Brain microvascular endothelial cell (primary cell): ENCODE measurements around the gene LAMB3.
"Not testable (repeated sequence)": the region's sequence is repeated elsewhere in the genome, so short reads cannot be mapped to it uniquely, and the experiment has no call there.

Experiments used
- DNase-seq: peaks from one replicate; pipeline ENCODE4 v3.0.0-alpha.2; 2020
- H3K27ac ChIP-seq: fragments of 250-450 bp; sonication (Bioruptor Pico); 2 replicates; pipeline ENCODE4 v1.5.1; 2020; ENCODE audit warnings: mild to moderate bottlenecking, moderate library complexity
- H3K27me3 ChIP-seq: fragments of 250-450 bp; sonication (Bioruptor Pico); replicated peaks from 2 replicates; pipeline ENCODE4 v1.5.1; 2020; ENCODE audit warnings: mild to moderate bottlenecking
- H3K36me3 ChIP-seq: fragments of 250-450 bp; sonication (Bioruptor Pico); replicated peaks from 2 replicates; pipeline ENCODE4 v1.5.1; 2020; ENCODE audit warnings: mild to moderate bottlenecking
- H3K4me3 ChIP-seq: 2 replicates; pipeline ENCODE4 v1.5.1; 2011; ENCODE audit warnings: low read depth, mild to moderate bottlenecking, control low read depth, low read length, moderate library complexity
- CTCF ChIP-seq: IDR thresholded peaks from 2 replicates; pipeline ENCODE4 v1.5.1; 2011; ENCODE audit warnings: low read depth, mild to moderate bottlenecking, moderate library complexity, low read length, control low read depth, inconsistent platforms; ENCODE audit errors: missing control alignments
- in situ Hi-C: cut with HindIII; loops from 2 replicates; pipeline ENCODE4 v1.10.0; 2017; ENCODE audit warnings: low sequenced_read_pairs, low pct_ligation_motif_present

LAMB3 gene

GRCh38 chr1:209652121-209652735, at the start of gene LAMB3:
Gene LAMB3, minus strand, starts transcription at chr1:209652425. Its CDS starts 1,481 bp downstream, at chr1:209650944.
- H3K27ac ChIP-seq, result peak within 1 kb of the TSS; percentile 33

GRCh38 chr1:209700686-209701085, 48.5 kb upstream of the LAMB3 start:
- H3K27me3 ChIP-seq, H3K27ac ChIP-seq, H3K4me3 ChIP-seq, DNase-seq, in situ Hi-C loops, H3K36me3 ChIP-seq: not testable (repeated sequence)

More at GRCh38 chr1:209652121-209652735, at the start of gene LAMB3:
- Histone ChIP-seq H3K36me3 (no peaks in the 10 kb centered on the region), H3K27me3 (no peaks in the 10 kb centered on the region), H3K4me3 (no peak within 1 kb of the TSS)
- no peak for DNase-seq
- no peak for TF ChIP-seq CTCF
- in situ Hi-C loops, result no loop called here

GRCh38 chr1:209697126-209697525, 44.9 kb upstream of the LAMB3 start:
- no peaks in the 10 kb centered on the region for H3K36me3 ChIP-seq
- no peaks in the 10 kb centered on the region for H3K27me3 ChIP-seq
- no peak for DNase-seq
- H3K27ac ChIP-seq, result no peak overlapping the region
- TF ChIP-seq CTCF, result no peak
- no peak overlapping the region for H3K4me3 ChIP-seq
- in situ Hi-C loops, result loop anchor here (25.0 kb wide), 1 partner anchor 110 kb away; the partner anchor contains the start of gene CAMK1G

GRCh38 chr1:209696673-209697072, 44.4 kb upstream of the LAMB3 start:
- no peak for DNase-seq
- in situ Hi-C loops, result loop anchor here (25.0 kb wide), 1 partner anchor 109 kb away; the partner anchor contains the start of gene CAMK1G
- Histone ChIP-seq H3K36me3 (no peaks in the 10 kb centered on the region), H3K27ac (no peak overlapping the region), H3K27me3 (no peaks in the 10 kb centered on the region), H3K4me3 (no peak overlapping the region)
- TF ChIP-seq CTCF, result no peak

GRCh38 chr1:209692745-209693504, 40.7 kb upstream of the LAMB3 start:
- Histone ChIP-seq H3K36me3 (no peaks in the 10 kb centered on the region), H3K4me3 (no peak overlapping the region), H3K27me3 (no peaks in the 10 kb centered on the region), H3K27ac (no peak overlapping the region)
- in situ Hi-C loops, result loop anchor here (25.0 kb wide), 1 partner anchor 106 kb away; the partner anchor contains the start of gene CAMK1G
- DNase-seq, result peak; percentile 55
- TF ChIP-seq CTCF, result peak; percentile 85

- no peaks in the 10 kb centered on the region for H3K27me3 ChIP-seq
- no peaks in the 10 kb centered on the region for H3K36me3 ChIP-seq
- no peak for DNase-seq
- no peak overlapping the region for H3K4me3 ChIP-seq
- in situ Hi-C loops, result loop anchor here (25.0 kb wide), 1 partner anchor 105 kb away; the partner anchor contains the start of gene CAMK1G
- H3K27ac ChIP-seq, result no peak overlapping the region
- no peak for TF ChIP-seq CTCF
These were observed 40.1 kb upstream of the LAMB3 start for GRCh38 chr1:209692296-209692695.
